ENCODE data around the gene ARHGEF28. TPM values are rescaled to one million over a fixed set of nuclear protein-coding genes. Genes with fewer than 3 reads are reported as not detected.

Gene ARHGEF28
- total and polyA plus RNA-seq, 5 experiments from 2014 or later, result 0.52 TPM; not detected in 4

- ATAC-seq (no peak), DNase-seq (no peak)
- POLR2A ChIA-PET, result no interaction called here
- Mint-ChIP-seq H3K27me3 (peaks cover 3 to 17% (median 7%) of the 10 kb centered on the region in 5 donors), H3K4me1 (no peaks in the 10 kb centered on the region), H3K4me3 (no peak overlapping the region), H3K27ac (no peak overlapping the region), H3K9me3 (no peaks in the 10 kb centered on the region), H3K36me3 (no peaks in the 10 kb centered on the region)
These were observed 204.7 kb downstream of the ARHGEF28 start for GRCh38 chr5:73830646-73831045.

GRCh38 chr5:73831066-73831465, 205.1 kb downstream of the ARHGEF28 start:
- Mint-ChIP-seq H3K4me1 (no peaks in the 10 kb centered on the region), H3K4me3 (no peak overlapping the region), H3K9me3 (no peaks in the 10 kb centered on the region), H3K27ac (no peak overlapping the region), H3K27me3 (peaks cover 3 to 18% (median 9%) of the 10 kb centered on the region in 5 donors), H3K36me3 (no peaks in the 10 kb centered on the region)
- ATAC-seq (no peak), DNase-seq (no peak)
- POLR2A ChIA-PET, result no interaction called here

GRCh38 chr5:73834693-73835092, 208.7 kb downstream of the ARHGEF28 start:
- Mint-ChIP-seq H3K27me3 (peaks cover 6 to 43% (median 13%) of the 10 kb centered on the region in 5 donors), H3K36me3 (no peaks in the 10 kb centered on the region), H3K4me3 (peak overlapping the region in 1 of 10 donors; percentile 49), H3K9me3 (peaks cover 0 to 14% (median 0%) of the 10 kb centered on the region in 9 donors), H3K4me1 (no peaks in the 10 kb centered on the region), H3K27ac (no peak overlapping the region)
- no peak for ATAC-seq
- POLR2A ChIA-PET, result no interaction called here
- no peak for DNase-seq

GRCh38 chr5:73835726-73836125, 209.7 kb downstream of the ARHGEF28 start:
- POLR2A ChIA-PET, result no interaction called here

GRCh38 chr5:73836607-73837006, 210.6 kb downstream of the ARHGEF28 start:
- no peaks in the 10 kb centered on the region for H3K4me1 Mint-ChIP-seq
- DNase-seq (no peak), ATAC-seq (no peak)
- peaks cover 0 to 14% (median 0%) of the 10 kb centered on the region in 9 donors for H3K9me3 Mint-ChIP-seq
- H3K36me3 Mint-ChIP-seq, result no peaks in the 10 kb centered on the region
- H3K27ac Mint-ChIP-seq, result no peak overlapping the region
- H3K27me3 Mint-ChIP-seq, result peaks cover 6 to 48% (median 13%) of the 10 kb centered on the region in 5 donors
- POLR2A ChIA-PET, result no interaction called here
- no peak overlapping the region for H3K4me3 Mint-ChIP-seq

More at GRCh38 chr5:73835726-73836125, 209.7 kb downstream of the ARHGEF28 start:
- ATAC-seq (no peak), DNase-seq (no peak)
- H3K4me3 Mint-ChIP-seq, result no peak overlapping the region
- H3K36me3 Mint-ChIP-seq, result no peaks in the 10 kb centered on the region
- H3K4me1 Mint-ChIP-seq, result no peaks in the 10 kb centered on the region
- H3K27ac Mint-ChIP-seq, result no peak overlapping the region
- peaks cover 6 to 47% (median 13%) of the 10 kb centered on the region in 5 donors for H3K27me3 Mint-ChIP-seq
- H3K9me3 Mint-ChIP-seq, result peaks cover 0 to 14% (median 0%) of the 10 kb centered on the region in 9 donors

- Mint-ChIP-seq H3K27me3 (peaks cover 6 to 58% (median 15%) of the 10 kb centered on the region in 5 donors), H3K4me1 (no peaks in the 10 kb centered on the region), H3K27ac (no peak overlapping the region), H3K4me3 (no peak overlapping the region), H3K9me3 (peaks cover 0 to 14% (median 0%) of the 10 kb centered on the region in 9 donors), H3K36me3 (no peaks in the 10 kb centered on the region)
- POLR2A ChIA-PET, result no interaction called here
- ATAC-seq (no peak), DNase-seq (no peak)
These were observed 212.9 kb downstream of the ARHGEF28 start for GRCh38 chr5:73838901-73839300.

- POLR2A ChIA-PET, result no interaction called here
These were observed 215.6 kb downstream of the ARHGEF28 start for GRCh38 chr5:73841641-73842040.

GRCh38 chr5:73844165-73844564, 218.2 kb downstream of the ARHGEF28 start:
- H3K4me3 Mint-ChIP-seq, result no peak overlapping the region
- DNase-seq (no peak), ATAC-seq (no peak)
- H3K36me3 Mint-ChIP-seq, result no peaks in the 10 kb centered on the region
- POLR2A ChIA-PET, result no interaction called here
- no peak overlapping the region for H3K27ac Mint-ChIP-seq
- no peaks in the 10 kb centered on the region for H3K4me1 Mint-ChIP-seq
- H3K27me3 Mint-ChIP-seq, result peaks cover 11 to 37% (median 14%) of the 10 kb centered on the region in 5 donors
- no peaks in the 10 kb centered on the region for H3K9me3 Mint-ChIP-seq

More at GRCh38 chr5:73841641-73842040, 215.6 kb downstream of the ARHGEF28 start:
- Mint-ChIP-seq H3K9me3 (peaks cover 0 to 9% (median 0%) of the 10 kb centered on the region in 9 donors), H3K36me3 (no peaks in the 10 kb centered on the region), H3K27me3 (peaks cover 13 to 57% (median 15%) of the 10 kb centered on the region in 5 donors), H3K4me1 (no peaks in the 10 kb centered on the region), H3K4me3 (no peak overlapping the region), H3K27ac (no peak overlapping the region)
- ATAC-seq (no peak), DNase-seq (no peak)

GRCh38 chr5:73851471-73852181, 225.6 kb downstream of the ARHGEF28 start:
- DNase-seq (no peak), ATAC-seq (no peak)
- no peaks in the 10 kb centered on the region for H3K9me3 Mint-ChIP-seq
- peaks cover 3 to 11% (median 8%) of the 10 kb centered on the region in 5 donors for H3K27me3 Mint-ChIP-seq
- POLR2A ChIA-PET, result no interaction called here
- H3K4me3 Mint-ChIP-seq, result no peak overlapping the region
- no peaks in the 10 kb centered on the region for H3K36me3 Mint-ChIP-seq
- H3K27ac Mint-ChIP-seq, result no peak overlapping the region
- no peaks in the 10 kb centered on the region for H3K4me1 Mint-ChIP-seq

GRCh38 chr5:73853091-73853490, 227.1 kb downstream of the ARHGEF28 start:
- POLR2A ChIA-PET, result no interaction called here
- Mint-ChIP-seq H3K36me3 (no peaks in the 10 kb centered on the region), H3K27ac (no peak overlapping the region), H3K4me1 (no peaks in the 10 kb centered on the region), H3K9me3 (no peaks in the 10 kb centered on the region), H3K27me3 (peaks cover 3 to 11% (median 8%) of the 10 kb centered on the region in 5 donors), H3K4me3 (no peak overlapping the region)
- DNase-seq (no peak), ATAC-seq (no peak)

GRCh38 chr5:73856997-73857396, 231.0 kb downstream of the ARHGEF28 start:
- ATAC-seq, result no peak
- H3K27ac Mint-ChIP-seq, result no peak overlapping the region
- no peaks in the 10 kb centered on the region for H3K4me1 Mint-ChIP-seq
- no peaks in the 10 kb centered on the region for H3K36me3 Mint-ChIP-seq
- peaks cover 3 to 28% (median 11%) of the 10 kb centered on the region in 5 donors for H3K27me3 Mint-ChIP-seq
- H3K9me3 Mint-ChIP-seq, result no peaks in the 10 kb centered on the region
- POLR2A ChIA-PET, result no interaction called here
- no peak overlapping the region for H3K4me3 Mint-ChIP-seq
- DNase-seq, result no peak

- Mint-ChIP-seq H3K27ac (no peak overlapping the region), H3K4me3 (no peak overlapping the region), H3K9me3 (no peaks in the 10 kb centered on the region), H3K4me1 (no peaks in the 10 kb centered on the region), H3K27me3 (peaks cover 2 to 25% (median 11%) of the 10 kb centered on the region in 5 donors), H3K36me3 (no peaks in the 10 kb centered on the region)
- ATAC-seq (no peak), DNase-seq (no peak)
- POLR2A ChIA-PET, result no interaction called here
These were observed 231.4 kb downstream of the ARHGEF28 start for GRCh38 chr5:73857446-73857845.

GRCh38 chr5:73858054-73858453, 232.1 kb downstream of the ARHGEF28 start:
- POLR2A ChIA-PET, result no interaction called here
- Mint-ChIP-seq H3K9me3 (no peaks in the 10 kb centered on the region), H3K4me3 (no peak overlapping the region), H3K27me3 (peaks cover 3 to 25% (median 12%) of the 10 kb centered on the region in 5 donors), H3K36me3 (no peaks in the 10 kb centered on the region), H3K27ac (no peak overlapping the region), H3K4me1 (no peaks in the 10 kb centered on the region)
- ATAC-seq (no peak), DNase-seq (no peak)

- Mint-ChIP-seq H3K27me3 (peaks cover 9 to 31% (median 18%) of the 10 kb centered on the region in 5 donors), H3K4me1 (no peaks in the 10 kb centered on the region), H3K4me3 (no peak overlapping the region), H3K9me3 (no peaks in the 10 kb centered on the region), H3K36me3 (no peaks in the 10 kb centered on the region), H3K27ac (no peak overlapping the region)
- no peak for ATAC-seq
- POLR2A ChIA-PET, result no interaction called here
- DNase-seq, result no peak
These were observed 232.8 kb downstream of the ARHGEF28 start for GRCh38 chr5:73858776-73859175.

Measured in naive thymus-derived CD8-positive, alpha-beta T cell (primary cell).